HCT116 (cell line): ENCODE data around the gene RANGAP1. TPM values are rescaled to one million over a fixed set of nuclear protein-coding genes. Genes with fewer than 3 reads are reported as not detected.
A peak's percentile ranks its signal among the peaks of the same experiment; 100 is the strongest.

Source experiments
- ATAC-seq: fragments of 200-7000 bp; cut with Tn5 transposase; 2 replicates; pipeline ENCODE4 v1.9.1; 2020; ENCODE audit warnings: mild to moderate bottlenecking, moderate library complexity
- BruUV-seq: library from RNA; stranded (reverse); fragments of 400-500 nt; replicated peaks from 2 replicates; lab custom pipeline; 2021; lab: Mats Ljungman, UMichigan
- CTCF ChIA-PET: fragments of 300-600 bp; sonication (Branson Sonifier 250); formaldehyde crosslinking; loops from one replicate; lab custom pipeline; 2021; ENCODE audit warnings: antibody characterized with exemption; lab: Charles Lee
- POLR2A ChIA-PET: fragments of 300-600, 350-600 bp; sonication (Branson Sonifier 250); formaldehyde crosslinking; loops from one replicate; lab custom pipeline; 2021; ENCODE audit warnings: antibody characterized with exemption; lab: Charles Lee
- RAD21 ChIA-PET, 2 experiments: fragments of 300-600 bp; sonication (Branson Sonifier 250); formaldehyde crosslinking; loops; one replicate each; lab custom pipeline; 2023; ENCODE audit warnings: low total read pairs in 2 of 2; ENCODE audit not compliant: uncharacterized antibody in 2 of 2, unreplicated experiment in 2 of 2, low non-redundant PET in 1 of 2; lab: Charles Lee
- DNase-seq: peaks from one replicate; pipeline ENCODE4 v3.0.0-alpha.2; 2010; ENCODE audit warnings: low read depth, low spot score
- H2AFZ ChIP-seq: fragments of 200-600 bp; shearing (Covaris generic), sonication (generic); 2 replicates; pipeline ENCODE4 v1.6.1; 2017; ENCODE audit warnings: low read depth, mixed run types, mixed read lengths, antibody characterized with exemption, low read length; ENCODE audit not compliant: poor library complexity, severe bottlenecking
- H3K27ac ChIP-seq: 2 replicates; pipeline ENCODE4 v1.5.1; 2012; ENCODE audit warnings: low read depth, low read length
- H3K27me3 ChIP-seq: fragments of 200-600 bp; sonication (generic); 2 replicates; pipeline ENCODE4 v1.6.1; 2016; ENCODE audit warnings: mixed run types, low read length, mixed read lengths; ENCODE audit not compliant: insufficient read depth
- H3K36me3 ChIP-seq, 2 experiments: fragments of 200-500 bp in 1 of 2; fragments of 200-600 bp in 1 of 2; sonication (Bioruptor generic) in 1 of 2; sonication (generic) in 1 of 2; 2 replicates each; pipeline versions ENCODE4 v1.5.1 to v1.6.1; 2014 to 2016; ENCODE audit warnings: low read length in 2 of 2, inconsistent platforms in 1 of 2, mixed read lengths in 1 of 2, mixed run types in 1 of 2; ENCODE audit not compliant: insufficient read depth in 2 of 2, control insufficient read depth in 1 of 2
- H3K4me1 ChIP-seq, 2 experiments: fragments of 200-600 bp in 1 of 2; sonication (generic) in 1 of 2; 2 replicates each; pipeline versions ENCODE4 v1.5.1 to v1.6.1; 2012 to 2017; ENCODE audit warnings: low read length in 2 of 2, inconsistent platforms in 1 of 2, mild to moderate bottlenecking in 1 of 2, mixed read lengths in 1 of 2, mixed run types in 1 of 2, moderate library complexity in 1 of 2; ENCODE audit not compliant: insufficient read depth in 2 of 2, control insufficient read depth in 1 of 2
- H3K4me2 ChIP-seq: fragments of 200-600 bp; sonication (generic); 2 replicates; pipeline ENCODE4 v1.6.1; 2017; ENCODE audit warnings: mixed run types, low read length, mixed read lengths
- H3K4me3 ChIP-seq, 2 experiments: fragments of 200-600 bp in 1 of 2; sonication (generic) in 1 of 2; replicated peaks in 1 of 2; 2 replicates each; pipeline ENCODE4 v1.5.1; 2011 to 2016; ENCODE audit warnings: low read length in 2 of 2, control low read depth in 1 of 2, low read depth in 1 of 2, mild to moderate bottlenecking in 1 of 2, mixed read lengths in 1 of 2, mixed run types in 1 of 2
- H3K79me2 ChIP-seq: fragments of 200-600 bp; sonication (generic); 2 replicates; pipeline ENCODE4 v1.6.1; 2017; ENCODE audit warnings: mild to moderate bottlenecking, mixed run types, low read length, moderate library complexity, mixed read lengths; ENCODE audit not compliant: insufficient read depth
- H3K9ac ChIP-seq: fragments of 200-600 bp; sonication (generic); 2 replicates; pipeline ENCODE4 v1.6.1; 2016; ENCODE audit warnings: low read length, mixed read lengths
- H3K9me2 ChIP-seq: fragments of 200-600 bp; sonication (generic), shearing (Covaris generic); 2 replicates; pipeline ENCODE4 v1.6.1; 2017; ENCODE audit warnings: mixed run types, mild to moderate bottlenecking, moderate library complexity; ENCODE audit not compliant: insufficient read depth
- H3K9me3 ChIP-seq, 2 experiments: fragments of 200-500 bp in 1 of 2; fragments of 200-600 bp in 1 of 2; sonication (Bioruptor generic) in 1 of 2; sonication (generic) in 1 of 2; 2 replicates each; pipeline ENCODE4 v1.6.1; 2014 to 2017; ENCODE audit warnings: low read length in 2 of 2, mixed read lengths in 2 of 2, inconsistent platforms in 1 of 2, low read depth in 1 of 2, mild to moderate bottlenecking in 1 of 2, mixed run types in 1 of 2, moderate library complexity in 1 of 2; ENCODE audit not compliant: control insufficient read depth in 1 of 2, insufficient read depth in 1 of 2
- H4K20me1 ChIP-seq: fragments of 200-600 bp; sonication (generic), shearing (Covaris generic); 2 replicates; pipeline ENCODE4 v1.6.1; 2017; ENCODE audit warnings: mixed run types, mild to moderate bottlenecking, moderate library complexity; ENCODE audit not compliant: insufficient read depth
- EGR1 ChIP-seq: IDR thresholded peaks from 2 replicates; pipeline ENCODE4 v1.6.1; 2012; ENCODE audit warnings: low read depth
- ELF1 ChIP-seq: IDR thresholded peaks from 2 replicates; pipeline ENCODE4 v1.6.1; 2012; ENCODE audit warnings: low read depth, borderline replicate concordance
- EZH2phosphoT487 ChIP-seq: fragments of 200-600 bp; IDR thresholded peaks from 2 replicates; pipeline ENCODE4 v1.6.1; 2018; ENCODE audit warnings: antibody characterized with exemption, borderline replicate concordance
- JUND ChIP-seq: IDR thresholded peaks from 2 replicates; pipeline ENCODE4 v1.6.1; 2012
- POLR2AphosphoS5 ChIP-seq: IDR thresholded peaks from 2 replicates; pipeline ENCODE4 v1.6.1; 2011; ENCODE audit warnings: mild to moderate bottlenecking, low read depth, low read length, moderate library complexity
- SRF ChIP-seq: IDR thresholded peaks from 2 replicates; pipeline ENCODE4 v1.6.1; 2012; ENCODE audit warnings: low read depth
- TCF7L2 ChIP-seq: IDR thresholded peaks from 2 replicates; pipeline ENCODE4 v1.7.0; 2011; ENCODE audit warnings: borderline replicate concordance, inconsistent platforms; ENCODE audit not compliant: insufficient read depth, insufficient read length; ENCODE audit errors: extremely low read depth
- intact Hi-C: fragments of 100-400 bp; cut with micrococcal nuclease; formaldehyde crosslinking; loops from 2 replicates; pipeline ENCODE4 v1.10.0; 2022
- total RNA-seq: library from RNA; stranded (reverse); gene quantifications from one replicate; pipeline ENCODE4 v1.2.1, GENCODE V29; 2021; ENCODE audit not compliant: unreplicated experiment
- TF ChIP-seq, protein P1 (sequence below): IDR thresholded peaks from 2 replicates; pipeline ENCODE4 v1.6.1; 2012

The RANGAP1 gene
- total RNA-seq, 1 experiment from 2014 or later = 121 TPM

- peak; percentile 35; the same call in 1 of the 2 replicates for TF ChIP-seq SRF
- peak; percentile 81 for TF ChIP-seq POLR2AphosphoS5
- no peak for TF ChIP-seq EZH2phosphoT487
- TF ChIP-seq, all 23 proteins: peak for 11
Observed at GRCh38 chr22:41288245-41288946, 2.4 kb upstream of the RANGAP1 start (continued).

DNA sequence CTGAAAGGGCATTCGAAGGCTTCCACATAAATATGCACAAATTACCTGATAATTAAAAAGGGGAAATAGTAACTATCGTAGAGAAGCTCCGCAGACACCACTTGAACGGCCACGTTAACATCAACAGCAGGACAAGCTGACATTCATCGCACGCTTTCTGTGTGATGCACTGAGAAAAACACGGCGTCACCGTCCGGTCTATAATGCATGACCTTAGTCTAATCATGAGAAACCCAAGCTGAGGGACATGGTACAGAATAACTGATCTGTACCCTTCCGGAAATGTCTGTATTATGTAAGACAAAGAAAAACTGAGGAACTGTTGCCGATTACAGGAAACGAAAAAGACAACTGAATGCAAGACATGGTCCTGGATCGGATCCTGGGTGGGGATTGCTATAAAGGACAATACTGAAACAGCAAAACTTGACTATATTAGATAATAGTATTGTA, 678 bp upstream of the RANGAP1 start:
- CTCF ChIA-PET = no interaction called here
- RAD21 ChIA-PET = no interaction called here
- intact Hi-C loops = no loop called here
- Histone ChIP-seq H4K20me1 (no peaks in the 10 kb centered on the region), H3K27me3 (no peaks in the 10 kb centered on the region), H3K4me3 (peak overlapping the region; percentile 57 to 89), H3K27ac (peak overlapping the region; percentile 96), H2AFZ (no peak overlapping the region), H3K4me2 (peak overlapping the region; percentile 79), H3K4me1 (peaks cover 42 to 63% of the 10 kb centered on the region in 2 experiments), H3K9ac (peak overlapping the region; percentile 58), H3K9me3 (no peaks in the 10 kb centered on the region), H3K9me2 (no peaks in the 10 kb centered on the region), H3K36me3 (peaks cover 6 to 25% of the 10 kb centered on the region in 2 experiments; a peak in 3 of 4 replicates), H3K79me2 (peaks cover 42% of the 10 kb centered on the region)
- ATAC-seq (no peak), DNase-seq (no peak)
- no peak for TF ChIP-seq JUND
- TF ChIP-seq, protein P1, sequence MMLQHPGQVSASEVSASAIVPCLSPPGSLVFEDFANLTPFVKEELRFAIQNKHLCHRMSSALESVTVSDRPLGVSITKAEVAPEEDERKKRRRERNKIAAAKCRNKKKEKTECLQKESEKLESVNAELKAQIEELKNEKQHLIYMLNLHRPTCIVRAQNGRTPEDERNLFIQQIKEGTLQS = no peak
- TF ChIP-seq EGR1 = no peak
- no peak for TF ChIP-seq EZH2phosphoT487
- no peak for TF ChIP-seq POLR2AphosphoS5
- no peak for TF ChIP-seq ELF1
- TF ChIP-seq TCF7L2 = no peak
- TSS peak; percentile 79 for BruUV-seq
- POLR2A ChIA-PET = interaction anchor here (0.7 to 1.3 kb wide), 6 partner anchors 15 to 789 kb away, joined by 3 to 7 read pairs (median 4); partner anchors contain the start of genes TEF, TOB2 and ZC3H7B
